Measurements from ENCODE around the gene TMC1.

Gene TMC1

DNA sequence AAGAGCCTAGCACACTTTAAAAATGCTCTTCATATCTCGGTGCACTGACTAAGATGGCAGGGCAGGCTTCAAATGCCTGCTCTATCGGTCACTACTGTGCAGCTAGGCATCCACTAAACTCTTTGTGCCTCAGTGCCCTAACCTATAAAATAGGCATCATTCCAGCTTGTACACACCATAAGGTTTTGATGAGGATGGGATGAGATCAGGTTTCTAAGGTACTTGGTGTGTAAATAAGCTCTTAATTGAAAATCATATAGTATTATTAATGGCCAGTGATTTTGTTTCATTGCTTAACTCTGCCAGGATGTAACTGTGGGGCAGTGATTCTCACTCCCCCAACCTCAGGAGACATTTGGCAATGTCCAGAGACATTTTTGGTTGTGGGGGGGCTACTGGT is 352.9 kb downstream of the TMC1 start:
- in situ Hi-C loops (cut with HindIII; ENCODE audit: low sequenced_read_pairs): loop anchor here (25.0 kb wide), 1 partner anchor 313 kb away; no protein-coding TSS in a partner anchor
- no peak for TF ChIP-seq CTCF (IDR thresholded peaks at IDR 0.05; ENCODE audit: low read depth, low read length)

DNA sequence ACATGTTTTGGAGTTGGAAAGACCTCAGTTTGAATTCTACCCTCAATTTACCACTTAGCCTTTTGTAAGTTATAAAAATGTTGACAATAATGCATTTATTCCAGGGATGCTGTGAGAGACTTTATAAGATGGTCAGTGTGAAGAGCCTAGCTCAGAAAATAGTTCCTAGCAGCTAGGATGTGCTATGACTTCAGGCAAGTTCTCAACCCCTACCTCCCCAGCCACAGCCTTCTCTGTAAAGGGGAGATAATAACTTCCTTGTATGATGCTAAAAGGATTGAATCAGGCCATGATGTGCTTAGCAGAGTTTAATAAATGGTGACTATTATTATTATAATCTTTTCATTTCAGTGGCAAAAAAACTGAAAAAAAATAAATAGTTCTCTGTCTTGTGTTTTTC is 353.8 kb downstream of the TMC1 start:
- DNase-seq (ENCODE audit: low read depth, low spot score): no peak
- in situ Hi-C loops (cut with HindIII; ENCODE audit: low sequenced_read_pairs): no loop called here
- H3K4me3 ChIP-seq (ENCODE audit: low read depth, low read length): no peak overlapping the region
- no peak for TF ChIP-seq CTCF (IDR thresholded peaks at IDR 0.05; ENCODE audit: low read depth, low read length)

More for the DNA sequence above, 352.9 kb downstream of the TMC1 start:
- no peak overlapping the region for H3K4me3 ChIP-seq (ENCODE audit: low read depth, low read length)
- DNase-seq (ENCODE audit: low read depth, low spot score): no peak

DNA sequence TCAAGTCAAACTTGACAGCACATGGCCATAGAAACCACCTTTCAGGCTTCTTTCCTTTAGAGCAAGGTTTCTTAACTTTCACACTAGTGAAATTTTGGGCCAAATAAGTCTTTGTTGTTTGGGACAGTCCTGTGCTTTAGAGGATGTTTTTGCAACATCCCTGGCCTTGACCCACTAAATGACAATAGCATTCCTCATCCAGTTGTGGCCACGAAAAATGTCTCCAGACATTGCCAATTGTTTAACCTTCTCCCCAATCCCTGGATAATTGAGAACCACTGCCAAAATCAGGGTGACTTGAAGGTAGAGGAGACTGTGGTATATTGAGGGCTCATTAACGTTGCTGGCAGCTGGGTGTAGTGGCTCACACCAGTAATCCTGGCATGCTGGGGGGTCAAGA is 359.4 kb downstream of the TMC1 start:
- in situ Hi-C loops (cut with HindIII; ENCODE audit: low sequenced_read_pairs): no loop called here
- no peak for DNase-seq (ENCODE audit: low read depth, low spot score)
- no peak for TF ChIP-seq CTCF (IDR thresholded peaks at IDR 0.05; ENCODE audit: low read depth, low read length)
- no peak overlapping the region for H3K4me3 ChIP-seq (ENCODE audit: low read depth, low read length)

GRCh38 chr9:72882117-72882775 is 360.8 kb downstream of the TMC1 start:
- DNase-seq (ENCODE audit: low read depth, low spot score): no peak
- H3K4me3 ChIP-seq (ENCODE audit: low read depth, low read length): no peak overlapping the region
- TF ChIP-seq CTCF (IDR thresholded peaks at IDR 0.05; ENCODE audit: low read depth, low read length): no peak
- in situ Hi-C loops (cut with HindIII; ENCODE audit: low sequenced_read_pairs): no loop called here

DNA sequence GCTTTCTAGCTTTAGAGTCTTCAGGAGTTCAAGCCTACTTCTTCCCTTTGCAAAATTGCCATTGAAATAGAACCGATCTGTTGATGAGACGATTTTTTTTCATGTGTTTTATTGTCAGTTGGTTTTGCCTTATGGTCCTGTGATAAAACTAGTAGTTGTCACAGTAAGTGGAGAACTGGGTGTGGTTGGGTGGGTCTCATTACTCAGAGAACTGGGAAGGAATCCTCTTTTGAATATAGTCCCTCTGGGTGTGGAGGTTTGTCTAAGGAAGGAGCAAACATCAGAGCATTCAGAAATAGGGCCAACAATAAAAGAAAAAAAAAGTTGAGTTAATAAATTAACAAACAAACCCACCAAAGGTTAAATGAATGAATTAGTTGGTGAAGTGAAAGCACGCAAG is 362.5 kb downstream of the TMC1 start:
- in situ Hi-C loops (cut with HindIII; ENCODE audit: low sequenced_read_pairs): no loop called here
- H3K4me3 ChIP-seq (ENCODE audit: low read depth, low read length): no peak overlapping the region
- DNase-seq (ENCODE audit: low read depth, low spot score): no peak
- no peak for TF ChIP-seq CTCF (IDR thresholded peaks at IDR 0.05; ENCODE audit: low read depth, low read length)

- DNase-seq (ENCODE audit: low read depth, low spot score): no peak
- TF ChIP-seq CTCF (IDR thresholded peaks at IDR 0.05; ENCODE audit: low read depth, low read length): no peak
- in situ Hi-C loops (cut with HindIII; ENCODE audit: low sequenced_read_pairs): no loop called here
- no peak overlapping the region for H3K4me3 ChIP-seq (ENCODE audit: low read depth, low read length)
These were observed 363.1 kb downstream of the TMC1 start for GRCh38 chr9:72884508-72884907.

All from astrocyte of the spinal cord (primary cell).